SK-N-MC (cell line): ENCODE measurements around the gene WDTC1.

Source experiments
- FOXP2 ChIP-seq: optimal IDR thresholded peaks from 2 replicates; pipeline ENCODE3; 2011; ENCODE audit warnings: mild to moderate bottlenecking, moderate library complexity; ENCODE audit not compliant: insufficient read depth; ENCODE audit errors: extremely low read length, control extremely low read depth
- POLR2AphosphoS5 ChIP-seq: IDR thresholded peaks from 2 replicates; pipeline ENCODE4 v1.6.1; 2012; ENCODE audit warnings: mild to moderate bottlenecking, low read depth, low read length, borderline replicate concordance

- TF ChIP-seq POLR2AphosphoS5 (no peak), FOXP2 (no peak)
Observed at GRCh38 chr1:27306892-27307761, 72.7 kb downstream of the WDTC1 start.
